HepG2 (cell line): ENCODE results near the gene UBE2H. TPM values are rescaled to one million over a fixed set of nuclear protein-coding genes. Genes with fewer than 3 reads are reported as not detected.

Source experiments
- CENPT ChIP-seq: sonication (generic); formaldehyde crosslinking; IDR thresholded peaks from 2 replicates; pipeline ENCODE4 v1.8.0; 2022; ENCODE audit warnings: low read depth, mild to moderate bottlenecking, moderate library complexity, missing genetic modification reagents
- REPIN1 ChIP-seq: sonication (generic); formaldehyde crosslinking; IDR thresholded peaks from 2 replicates; pipeline ENCODE4 v1.8.0; 2022; ENCODE audit warnings: missing genetic modification reagents, low read depth, mild to moderate bottlenecking, borderline replicate concordance
- RFX5 ChIP-seq: IDR thresholded peaks from 2 replicates; pipeline ENCODE4 v1.6.1; 2011; ENCODE audit warnings: low read depth, low read length, improper control_type of control experiment
- ZNF460 ChIP-seq: sonication (generic); formaldehyde crosslinking; IDR thresholded peaks from 2 replicates; pipeline ENCODE4 v1.5.1; 2020; ENCODE audit warnings: missing genetic modification reagents, mild to moderate bottlenecking, borderline replicate concordance
- ZNF589 ChIP-seq: sonication (generic); formaldehyde crosslinking; conservative IDR thresholded peaks from 2 replicates; pipeline ENCODE4 v1.8.0; 2022; ENCODE audit warnings: mild to moderate bottlenecking, moderate library complexity, missing genetic modification reagents
- ZSCAN12 ChIP-seq: sonication (generic); formaldehyde crosslinking; IDR thresholded peaks from 2 replicates; pipeline ENCODE4 v1.9.0; 2021; ENCODE audit warnings: mild to moderate bottlenecking, missing genetic modification reagents
- polyA plus RNA-seq, 8 experiments: library from polyadenylated mRNA; depleted of rRNA in 3 of 8; stranded (reverse) in 7 of 8; unstranded in 1 of 8; fragments of >200 nt; fragmentation: Illumina TruSeq in 4 of 8; extraction: Trizol in 4 of 8; gene quantifications; 2 replicates each; pipeline versions ENCODE4 v1.2.1 to v1.2.3, GENCODE V29; 2011 to 2016; ENCODE audit warnings: low read depth in 4 of 8, missing spikeins in 1 of 8, mixed read lengths in 1 of 8; ENCODE audit not compliant: insufficient read depth in 1 of 8
- total RNA-seq, 5 experiments: library from RNA; depleted of rRNA; stranded (reverse); fragments of >200 nt; fragmentation: Illumina TruSeq; extraction: Trizol; gene quantifications; 2 replicates each; pipeline ENCODE4 v1.2.3, GENCODE V29; 2016; ENCODE audit warnings: low read depth in 1 of 5
- TF ChIP-seq, protein P1 (sequence below): sonication (generic); formaldehyde crosslinking; IDR thresholded peaks from 2 replicates; pipeline ENCODE4 v1.4.0; 2020; ENCODE audit warnings: missing genetic modification reagents

Gene UBE2H
- total and polyA plus RNA-seq, 2 of the 13 experiments (the other 11 are each of a cell fraction or from before 2014, with no cell fraction given), result 15.5 to 40.1 TPM

- TF ChIP-seq, protein P1, sequence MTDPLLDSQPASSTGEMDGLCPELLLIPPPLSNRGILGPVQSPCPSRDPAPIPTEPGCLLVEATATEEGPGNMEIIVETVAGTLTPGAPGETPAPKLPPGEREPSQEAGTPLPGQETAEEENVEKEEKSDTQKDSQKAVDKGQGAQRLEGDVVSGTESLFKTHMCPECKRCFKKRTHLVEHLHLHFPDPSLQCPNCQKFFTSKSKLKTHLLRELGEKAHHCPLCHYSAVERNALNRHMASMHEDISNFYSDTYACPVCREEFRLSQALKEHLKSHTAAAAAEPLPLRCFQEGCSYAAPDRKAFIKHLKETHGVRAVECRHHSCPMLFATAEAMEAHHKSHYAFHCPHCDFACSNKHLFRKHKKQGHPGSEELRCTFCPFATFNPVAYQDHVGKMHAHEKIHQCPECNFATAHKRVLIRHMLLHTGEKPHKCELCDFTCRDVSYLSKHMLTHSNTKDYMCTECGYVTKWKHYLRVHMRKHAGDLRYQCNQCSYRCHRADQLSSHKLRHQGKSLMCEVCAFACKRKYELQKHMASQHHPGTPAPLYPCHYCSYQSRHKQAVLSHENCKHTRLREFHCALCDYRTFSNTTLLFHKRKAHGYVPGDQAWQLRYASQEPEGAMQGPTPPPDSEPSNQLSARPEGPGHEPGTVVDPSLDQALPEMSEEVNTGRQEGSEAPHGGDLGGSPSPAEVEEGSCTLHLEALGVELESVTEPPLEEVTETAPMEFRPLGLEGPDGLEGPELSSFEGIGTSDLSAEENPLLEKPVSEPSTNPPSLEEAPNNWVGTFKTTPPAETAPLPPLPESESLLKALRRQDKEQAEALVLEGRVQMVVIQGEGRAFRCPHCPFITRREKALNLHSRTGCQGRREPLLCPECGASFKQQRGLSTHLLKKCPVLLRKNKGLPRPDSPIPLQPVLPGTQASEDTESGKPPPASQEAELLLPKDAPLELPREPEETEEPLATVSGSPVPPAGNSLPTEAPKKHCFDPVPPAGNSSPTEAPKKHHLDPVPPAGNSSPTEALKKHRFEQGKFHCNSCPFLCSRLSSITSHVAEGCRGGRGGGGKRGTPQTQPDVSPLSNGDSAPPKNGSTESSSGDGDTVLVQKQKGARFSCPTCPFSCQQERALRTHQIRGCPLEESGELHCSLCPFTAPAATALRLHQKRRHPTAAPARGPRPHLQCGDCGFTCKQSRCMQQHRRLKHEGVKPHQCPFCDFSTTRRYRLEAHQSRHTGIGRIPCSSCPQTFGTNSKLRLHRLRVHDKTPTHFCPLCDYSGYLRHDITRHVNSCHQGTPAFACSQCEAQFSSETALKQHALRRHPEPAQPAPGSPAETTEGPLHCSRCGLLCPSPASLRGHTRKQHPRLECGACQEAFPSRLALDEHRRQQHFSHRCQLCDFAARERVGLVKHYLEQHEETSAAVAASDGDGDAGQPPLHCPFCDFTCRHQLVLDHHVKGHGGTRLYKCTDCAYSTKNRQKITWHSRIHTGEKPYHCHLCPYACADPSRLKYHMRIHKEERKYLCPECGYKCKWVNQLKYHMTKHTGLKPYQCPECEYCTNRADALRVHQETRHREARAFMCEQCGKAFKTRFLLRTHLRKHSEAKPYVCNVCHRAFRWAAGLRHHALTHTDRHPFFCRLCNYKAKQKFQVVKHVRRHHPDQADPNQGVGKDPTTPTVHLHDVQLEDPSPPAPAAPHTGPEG, result no peak
- no peak for TF ChIP-seq ZNF589 (CRISPR knock-in tag)
- TF ChIP-seq CENPT (CRISPR knock-in tag), result no peak
- TF ChIP-seq ZSCAN12 (CRISPR knock-in tag), result no peak
- TF ChIP-seq RFX5, result no peak
- TF ChIP-seq ZNF460 (CRISPR knock-in tag), result no peak
- TF ChIP-seq REPIN1 (CRISPR knock-in tag), result no peak
Measured at GRCh38 chr7:129793506-129794310, 159.1 kb downstream of the UBE2H start (continued).
